Measurements from ENCODE around the gene EMC8. TPM values are rescaled to one million over a fixed set of nuclear protein-coding genes. Genes with fewer than 3 reads are reported as not detected.

EMC8 gene
- total RNA-seq, 1 experiment from 2014 or later = 38.2 TPM

DNA sequence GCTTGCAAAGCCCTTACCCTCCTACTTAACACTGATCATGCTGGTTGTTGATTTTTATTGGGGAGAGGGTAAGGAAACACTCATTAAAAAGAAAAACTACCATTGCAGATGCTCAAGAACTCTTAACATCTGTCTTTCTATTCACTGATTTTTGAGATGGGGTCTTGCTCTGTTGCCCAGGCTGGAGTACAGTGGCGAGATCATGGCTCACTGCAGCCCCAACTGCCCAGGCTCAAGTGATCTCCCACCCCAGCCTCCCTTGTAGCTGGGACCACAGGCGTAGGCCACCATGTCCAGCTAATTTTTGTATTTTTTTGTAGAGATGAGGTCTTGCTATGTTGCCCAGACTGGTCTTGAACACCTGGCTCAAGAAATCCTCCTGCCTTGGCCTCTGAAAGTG lies 14.5 kb downstream of the EMC8 start:
- intact Hi-C loops (cut with micrococcal nuclease; ENCODE audit: unreplicated experiment) = no loop called here
- Histone ChIP-seq H3K9me3 (ENCODE audit: insufficient read depth, low read depth) (no peaks in the 10 kb centered on the region), H3K79me2 (ENCODE audit: low read depth) (peaks cover 8% of the 10 kb centered on the region; the same call in 1 of the 2 replicates), H3K4me3 (no peak overlapping the region), H3K36me3 (ENCODE audit: low read depth) (peaks cover 26% of the 10 kb centered on the region), H3K9me2 (ENCODE audit: insufficient read depth) (no peaks in the 10 kb centered on the region), H4K20me1 (ENCODE audit: insufficient read depth) (peaks cover 36% of the 10 kb centered on the region), H3K4me1 (replicated peaks; ENCODE audit: insufficient read depth) (no peaks in the 10 kb centered on the region), H3F3A (ENCODE audit: insufficient read depth, low read depth) (peaks cover 9% of the 10 kb centered on the region; the same call in 1 of the 2 replicates), H2AFZ (no peak overlapping the region), H3K4me2 (no peak overlapping the region), H3K27me3 (ENCODE audit: insufficient read depth, low read depth) (no peaks in the 10 kb centered on the region), H3K27ac (no peak overlapping the region)
- BruUV-seq (replicated peaks) = no TSS peak
- no peak for DNase-seq
- POLR2A ChIA-PET (ENCODE audit: unreplicated experiment) = no interaction called here
- TF ChIP-seq CTCF (conservative IDR thresholded peaks at IDR 0.05) (no peak), EZH2 (IDR thresholded peaks at IDR 0.05; ENCODE audit: low read depth) (no peak)
- CTCF ChIA-PET = no interaction called here

DNA sequence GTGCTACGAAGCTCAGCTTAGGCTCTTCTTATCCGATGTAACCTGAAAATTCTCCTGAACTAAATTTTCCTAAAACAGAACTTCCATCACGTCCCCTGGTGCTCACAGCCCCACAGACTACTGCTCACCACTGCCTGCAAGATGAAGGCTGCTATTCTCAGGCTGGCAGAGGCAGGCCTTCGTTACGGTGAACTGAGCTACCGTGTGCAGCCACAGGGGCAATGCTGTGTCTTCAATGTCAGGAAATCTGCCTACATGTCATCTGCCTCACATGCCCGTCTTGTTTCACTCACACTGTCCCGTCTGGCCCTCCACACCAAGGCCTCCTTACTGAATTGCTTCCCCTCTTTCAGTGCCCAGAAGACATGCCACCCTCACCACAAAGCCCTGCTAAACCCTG lies 15.9 kb downstream of the EMC8 start:
- POLR2A ChIA-PET (ENCODE audit: unreplicated experiment) = no interaction called here
- Histone ChIP-seq H3K27me3 (ENCODE audit: insufficient read depth, low read depth) (no peaks in the 10 kb centered on the region), H4K20me1 (ENCODE audit: insufficient read depth) (peaks cover 31% of the 10 kb centered on the region), H3K4me3 (no peak overlapping the region), H3K4me1 (replicated peaks; ENCODE audit: insufficient read depth) (peaks cover 8% of the 10 kb centered on the region), H3K9me2 (ENCODE audit: insufficient read depth) (no peaks in the 10 kb centered on the region), H3F3A (ENCODE audit: insufficient read depth, low read depth) (peaks cover 23% of the 10 kb centered on the region), H3K79me2 (ENCODE audit: low read depth) (peaks cover 8% of the 10 kb centered on the region; the same call in 1 of the 2 replicates), H3K9me3 (ENCODE audit: insufficient read depth, low read depth) (no peaks in the 10 kb centered on the region), H3K4me2 (no peak overlapping the region), H3K27ac (no peak overlapping the region), H3K36me3 (ENCODE audit: low read depth) (peaks cover 22% of the 10 kb centered on the region), H2AFZ (no peak overlapping the region)
- CTCF ChIA-PET = no interaction called here
- TF ChIP-seq EZH2 (IDR thresholded peaks at IDR 0.05; ENCODE audit: low read depth) (no peak), CTCF (conservative IDR thresholded peaks at IDR 0.05) (no peak)
- intact Hi-C loops (cut with micrococcal nuclease; ENCODE audit: unreplicated experiment) = no loop called here
- DNase-seq = no peak
- no TSS peak for BruUV-seq (replicated peaks)

- intact Hi-C loops (cut with micrococcal nuclease; ENCODE audit: unreplicated experiment) = no loop called here
- peaks cover 17% of the 10 kb centered on the region for H3K4me1 ChIP-seq (replicated peaks; ENCODE audit: insufficient read depth)
- TF ChIP-seq CTCF (conservative IDR thresholded peaks at IDR 0.05) (no peak), EZH2 (IDR thresholded peaks at IDR 0.05; ENCODE audit: low read depth) (no peak)
- peaks cover 16% of the 10 kb centered on the region; the same call in 1 of the 2 replicates for H3K36me3 ChIP-seq (ENCODE audit: low read depth)
- no peak overlapping the region for H3K4me3 ChIP-seq
- no peaks in the 10 kb centered on the region for H3K9me2 ChIP-seq (ENCODE audit: insufficient read depth)
- ChIA-PET CTCF (no interaction called here), POLR2A (ENCODE audit: unreplicated experiment) (no interaction called here)
- H3K79me2 ChIP-seq (ENCODE audit: low read depth) = peaks cover 8% of the 10 kb centered on the region; the same call in 1 of the 2 replicates
- H3K9me3 ChIP-seq (ENCODE audit: insufficient read depth, low read depth) = no peaks in the 10 kb centered on the region
- H3K27me3 ChIP-seq (ENCODE audit: insufficient read depth, low read depth) = no peaks in the 10 kb centered on the region
- H3K4me2 ChIP-seq = no peak overlapping the region
- DNase-seq = no peak
- H4K20me1 ChIP-seq (ENCODE audit: insufficient read depth) = peaks cover 31% of the 10 kb centered on the region
- H2AFZ ChIP-seq = no peak overlapping the region
- BruUV-seq (replicated peaks) = no TSS peak
- H3K27ac ChIP-seq = no peak overlapping the region
- peaks cover 31% of the 10 kb centered on the region for H3F3A ChIP-seq (ENCODE audit: insufficient read depth, low read depth)
These were observed 16.9 kb downstream of the EMC8 start for GRCh38 chr16:85782451-85782850.

Data from PC-9 (cell line).